ENCODE data around the gene RAB5IF. TPM values are rescaled to one million over a fixed set of nuclear protein-coding genes. Genes with fewer than 3 reads are reported as not detected.
"Not testable (repeated sequence)": the region's sequence is repeated elsewhere in the genome, so short reads cannot be mapped to it uniquely, and the experiment has no call there.

Gene RAB5IF
- total RNA-seq, 8 experiments from 2014 or later = 41.2 to 135 (median 52.5) TPM

DNA sequence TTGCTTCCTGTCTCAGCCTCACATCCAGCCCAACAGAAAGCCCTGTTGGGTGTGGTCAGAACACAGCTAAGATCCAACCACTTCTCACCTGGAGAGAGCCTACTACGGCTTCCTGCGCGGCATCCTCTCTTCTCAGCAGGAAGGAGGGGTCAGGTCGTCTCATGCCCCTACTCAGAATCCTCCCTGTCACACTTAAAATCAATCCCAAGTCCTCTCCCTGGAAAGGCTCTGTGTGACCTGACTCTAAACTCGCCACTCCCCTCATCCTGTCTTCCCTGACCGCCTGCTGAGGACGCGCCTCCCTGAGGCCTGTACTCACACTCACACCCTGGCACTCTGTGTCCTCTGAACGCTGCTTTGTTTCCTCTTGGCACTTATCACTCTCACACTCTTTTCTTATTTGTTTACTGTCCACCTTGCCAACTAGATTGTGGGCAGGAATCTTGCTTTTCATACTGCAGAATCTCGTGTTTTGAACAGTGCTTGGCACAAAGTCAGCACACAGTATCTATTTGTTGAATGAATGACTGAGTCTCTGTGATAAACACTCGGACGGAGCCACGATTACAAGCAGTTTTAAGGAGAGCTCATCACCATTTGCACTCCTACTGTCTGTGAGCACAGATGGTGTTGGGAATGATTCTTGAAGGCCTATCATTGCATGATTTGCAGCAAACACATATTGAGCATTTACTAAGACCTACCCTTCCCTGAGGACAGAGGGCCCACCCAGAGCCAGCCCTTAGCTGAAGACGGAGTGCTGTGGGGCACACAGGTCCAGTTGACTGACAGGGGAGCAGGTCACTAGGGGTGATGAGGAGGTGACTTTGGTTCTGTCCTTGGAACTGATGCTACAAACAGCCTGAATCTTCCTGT lies 18.7 kb downstream of the RAB5IF start:
- in situ Hi-C loops (cut with MboI; ENCODE audit: low pct_unique_long_range_greater_than_20kb in 2 of 9, low sequenced_read_pairs in 9 of 9, unreplicated experiment in 9 of 9) = no loop called here
- peak in 4 of 8 experiments; percentile 75 to 99 (median 82) for ATAC-seq (replicated peaks in 6 of 8)
- Histone ChIP-seq H3K4me3 (no peak overlapping the region), H3K27ac (no peak overlapping the region), H3K4me1 (replicated peaks in 1 of 2) (no peaks in the 10 kb centered on the region)
- WGBS, 10 experiments = 5 to 86% (median 58%) methylated on average over 1 to 10 of the region's 14 CpGs; no CpG with 5 or more reads in 1 of the 10 experiments

DNA sequence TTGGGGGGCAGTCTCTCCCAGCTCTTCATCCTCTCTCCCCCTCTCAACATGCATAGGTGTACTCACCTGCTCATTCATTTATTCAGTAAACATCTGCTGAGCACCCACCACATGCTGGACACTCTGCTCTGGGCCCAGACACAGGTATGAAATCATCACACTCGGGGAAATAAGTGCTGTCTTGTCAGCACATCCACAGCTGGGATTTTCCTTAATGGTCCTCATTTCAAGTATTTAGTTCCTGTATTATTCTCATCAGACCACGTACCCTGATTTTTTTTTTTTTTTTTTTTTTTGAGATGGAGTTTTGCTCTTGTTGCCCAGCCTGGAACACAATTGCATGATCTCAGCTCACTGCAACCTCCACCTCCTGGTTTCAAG lies 19.4 kb downstream of the RAB5IF start:
- Histone ChIP-seq H3K27ac (no peak overlapping the region), H3K4me3 (no peak overlapping the region), H3K4me1 (replicated peaks in 1 of 2) (no peaks in the 10 kb centered on the region)
- WGBS, 10 experiments = 0 to 100% (median 79%) methylated on average over 1 to 2 of the region's 2 CpGs; no CpG with 5 or more reads in 3 of the 10 experiments
- no peak for ATAC-seq (replicated peaks in 6 of 8)
- in situ Hi-C loops (cut with MboI; ENCODE audit: low pct_unique_long_range_greater_than_20kb in 2 of 9, low sequenced_read_pairs in 9 of 9, unreplicated experiment in 9 of 9) = no loop called here

DNA sequence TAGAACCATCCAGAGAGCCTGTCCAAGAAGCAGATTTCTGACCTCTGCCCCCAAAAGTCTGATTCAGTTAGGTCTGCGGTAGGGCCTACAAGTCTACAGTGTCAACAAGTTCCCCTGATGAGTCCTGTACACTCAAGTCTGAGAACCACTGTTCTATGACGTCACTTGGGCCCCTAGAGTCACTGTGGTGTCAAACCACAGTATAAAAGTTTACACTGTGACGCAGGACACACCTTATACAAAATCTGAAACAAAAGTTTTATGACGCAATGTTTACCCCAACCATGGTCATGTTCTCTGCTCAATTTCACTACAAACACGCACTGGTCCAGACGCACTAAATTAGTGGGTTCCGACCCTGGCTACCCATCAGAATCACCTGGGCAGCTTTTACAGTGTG lies 22.5 kb downstream of the RAB5IF start:
- in situ Hi-C loops (cut with MboI; ENCODE audit: low pct_unique_long_range_greater_than_20kb in 2 of 9, low sequenced_read_pairs in 9 of 9, unreplicated experiment in 9 of 9) = no loop called here
- H3K4me1 ChIP-seq (replicated peaks in 1 of 2) = no peaks in the 10 kb centered on the region
- H3K4me3 ChIP-seq = no peak overlapping the region
- 60 to 100% (median 86%) methylated on average over 1 to 5 of the region's 7 CpGs; no CpG with 5 or more reads in 1 of the 10 experiments for WGBS, 10 experiments
- ATAC-seq (replicated peaks in 6 of 8) = no peak
- H3K27ac ChIP-seq = no peak overlapping the region

DNA sequence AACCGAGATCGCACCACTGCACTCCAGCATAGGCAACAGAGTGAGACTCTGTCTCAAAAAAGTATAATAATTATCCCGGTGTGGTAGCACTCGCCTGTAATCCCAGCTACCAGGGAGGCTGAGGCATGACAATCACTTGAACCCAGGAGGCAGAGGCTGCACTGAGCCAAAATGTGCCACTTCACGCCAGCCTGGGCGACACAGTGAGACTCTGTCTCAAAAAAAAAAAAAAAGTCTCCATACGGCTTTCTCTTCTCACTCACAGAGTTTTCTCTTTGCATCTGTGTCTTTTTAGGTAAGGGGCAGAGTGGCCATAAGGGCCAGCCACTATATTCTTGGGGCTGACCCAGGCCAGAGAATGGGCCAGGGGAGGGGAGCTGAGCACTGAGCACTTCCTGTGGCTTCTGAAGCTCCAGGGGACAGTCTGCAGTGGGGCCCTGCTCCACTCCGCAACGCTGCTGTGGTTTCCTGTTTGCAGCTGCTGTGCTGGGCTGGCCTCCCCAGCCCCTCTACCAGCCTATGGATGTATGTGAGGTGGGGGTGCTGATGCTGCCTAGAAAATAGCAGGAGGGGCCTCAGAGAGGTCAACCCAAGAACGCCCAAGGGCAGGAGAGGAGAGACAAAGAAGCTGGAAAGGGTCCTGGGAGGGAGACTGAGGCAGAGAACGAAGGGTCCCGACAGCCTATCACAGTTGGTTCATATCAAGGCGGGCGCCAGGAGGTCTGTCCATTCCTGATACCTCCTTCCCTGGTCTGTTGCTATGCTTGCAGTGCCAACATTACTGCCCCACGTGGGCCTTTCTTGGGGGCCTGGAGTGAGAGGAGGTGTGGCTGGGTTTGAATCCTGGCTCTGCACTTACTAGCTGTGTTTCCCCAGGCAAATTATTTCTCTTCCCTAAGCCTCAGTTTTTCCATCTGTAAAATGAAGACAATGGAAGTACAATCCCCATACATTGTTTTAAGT lies 24.4 kb downstream of the RAB5IF start:
- Histone ChIP-seq H3K4me3 (no peak overlapping the region), H3K27ac (no peak overlapping the region), H3K4me1 (replicated peaks in 1 of 2) (no peaks in the 10 kb centered on the region)
- 42 to 100% (median 71%) methylated on average over 1 to 9 of the region's 15 CpGs; no CpG with 5 or more reads in 1 of the 10 experiments for WGBS, 10 experiments
- ATAC-seq (replicated peaks in 6 of 8) = no peak
- in situ Hi-C loops (cut with MboI; ENCODE audit: low pct_unique_long_range_greater_than_20kb in 2 of 9, low sequenced_read_pairs in 9 of 9, unreplicated experiment in 9 of 9) = no loop called here

DNA sequence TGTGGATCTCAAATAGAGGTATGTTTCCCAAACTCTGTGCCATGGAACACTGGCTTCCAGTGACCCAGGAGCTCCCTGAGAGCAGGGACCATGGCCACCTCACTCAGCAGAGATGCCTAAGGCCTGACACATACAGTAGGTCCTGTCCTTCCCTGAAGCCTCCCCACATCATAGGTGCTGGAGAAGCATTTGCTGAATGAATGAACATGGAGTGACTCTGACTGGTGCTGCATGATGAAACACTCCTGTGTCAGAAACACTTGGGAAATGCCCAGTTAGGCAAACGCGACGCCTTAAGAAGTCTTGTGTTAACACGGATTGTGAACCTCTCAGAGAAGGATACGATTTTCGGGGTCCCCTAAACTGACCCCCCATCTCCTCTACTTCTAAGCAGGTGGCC lies 26.1 kb downstream of the RAB5IF start:
- no peak overlapping the region for H3K4me3 ChIP-seq
- no peaks in the 10 kb centered on the region for H3K4me1 ChIP-seq (replicated peaks in 1 of 2)
- WGBS, 10 experiments = 40 to 100% (median 85%) methylated on average over 1 to 6 of the region's 6 CpGs; no CpG with 5 or more reads in 3 of the 10 experiments
- no peak for ATAC-seq (replicated peaks in 6 of 8)
- no peak overlapping the region for H3K27ac ChIP-seq
- in situ Hi-C loops (cut with MboI; ENCODE audit: low pct_unique_long_range_greater_than_20kb in 2 of 9, low sequenced_read_pairs in 9 of 9, unreplicated experiment in 9 of 9) = no loop called here

- Histone ChIP-seq H3K27ac (no peak overlapping the region), H3K4me3 (no peak overlapping the region), H3K4me1 (replicated peaks in 1 of 2) (no peaks in the 10 kb centered on the region)
- ATAC-seq (replicated peaks in 6 of 8) = no peak
- in situ Hi-C loops (cut with MboI; ENCODE audit: low pct_unique_long_range_greater_than_20kb in 2 of 9, low sequenced_read_pairs in 9 of 9, unreplicated experiment in 9 of 9) = no loop called here
- 17 to 80% (median 53%) methylated on average over 1 to 2 of the region's 3 CpGs; no CpG with 5 or more reads in 6 of the 10 experiments for WGBS, 10 experiments
Observed at GRCh38 chr20:36632147-36632486, 26.5 kb downstream of the RAB5IF start.

GRCh38 chr20:36632487-36633284 lies 27.1 kb downstream of the RAB5IF start:
- WGBS, 10 experiments = 29 to 100% (median 75%) methylated on average over 1 to 7 of the region's 14 CpGs; no CpG with 5 or more reads in 3 of the 10 experiments
- in situ Hi-C loops (cut with MboI; ENCODE audit: low pct_unique_long_range_greater_than_20kb in 2 of 9, low sequenced_read_pairs in 9 of 9, unreplicated experiment in 9 of 9) = no loop called here
- Histone ChIP-seq H3K4me1 (replicated peaks in 1 of 2) (no peaks in the 10 kb centered on the region), H3K27ac (no peak overlapping the region), H3K4me3 (no peak overlapping the region)
- ATAC-seq (replicated peaks in 6 of 8) = no peak

DNA sequence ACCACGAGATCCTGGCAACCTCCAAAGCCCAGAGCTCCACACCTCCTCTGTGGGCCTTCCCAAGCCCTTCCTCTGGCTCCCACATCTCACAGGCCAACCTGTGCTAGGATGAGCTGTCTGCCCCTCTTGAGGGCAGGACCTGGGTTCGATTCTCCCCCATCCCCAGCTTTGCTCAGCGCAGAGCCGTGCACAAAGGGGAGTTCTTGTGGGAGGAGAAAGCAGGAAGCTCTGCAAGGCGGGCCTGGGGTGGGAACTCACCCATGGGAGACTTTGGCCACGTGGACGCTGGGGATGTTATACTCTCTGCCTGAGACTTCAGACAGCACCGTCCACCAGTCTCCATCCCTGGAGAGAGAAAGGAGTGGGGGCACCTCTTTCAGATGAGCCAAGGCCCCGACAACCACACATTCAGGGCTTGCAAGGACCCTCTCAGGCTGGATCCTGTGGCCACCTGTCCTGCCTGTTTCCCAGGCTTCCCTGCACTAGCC lies 27.8 kb downstream of the RAB5IF start:
- no peak overlapping the region for H3K27ac ChIP-seq
- no peak for ATAC-seq (replicated peaks in 6 of 8)
- WGBS, 10 experiments = 0 to 100% (median 23%) methylated on average over 1 to 3 of the region's 9 CpGs; no CpG with 5 or more reads in 6 of the 10 experiments
- in situ Hi-C loops (cut with MboI; ENCODE audit: low pct_unique_long_range_greater_than_20kb in 2 of 9, low sequenced_read_pairs in 9 of 9, unreplicated experiment in 9 of 9) = no loop called here
- H3K4me1 ChIP-seq (replicated peaks in 1 of 2) = no peaks in the 10 kb centered on the region
- H3K4me3 ChIP-seq = no peak overlapping the region

DNA sequence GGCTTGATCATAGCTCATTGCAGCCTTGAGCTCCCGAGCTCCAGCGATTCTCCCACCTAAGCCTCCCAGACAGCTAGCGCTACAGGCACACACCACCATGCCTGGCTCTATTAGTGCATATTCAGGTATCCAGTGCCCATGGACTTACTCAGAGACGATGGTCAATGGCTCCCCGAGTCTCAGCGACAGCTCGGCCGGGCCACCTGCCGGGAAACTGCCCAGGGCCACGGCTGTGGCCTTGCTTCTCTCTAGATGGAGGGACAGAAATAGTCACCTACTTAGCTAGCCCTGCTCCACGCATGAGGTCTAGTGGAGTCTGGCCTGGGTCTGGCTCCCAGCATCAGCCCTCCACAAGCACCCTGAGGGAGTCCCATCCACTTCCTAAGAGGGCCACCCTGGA lies 28.8 kb downstream of the RAB5IF start:
- 80 to 92% (median 86%) methylated on average over 1 to 6 of the region's 11 CpGs; no CpG with 5 or more reads in 6 of the 10 experiments for WGBS, 10 experiments

GRCh38 chr20:36638876-36639400 lies 33.4 kb downstream of the RAB5IF start:
- H3K4me3 ChIP-seq; H3K4me1 ChIP-seq (replicated peaks in 1 of 2); H3K27ac ChIP-seq; in situ Hi-C loops (cut with MboI; ENCODE audit: low pct_unique_long_range_greater_than_20kb in 2 of 9, low sequenced_read_pairs in 9 of 9, unreplicated experiment in 9 of 9); ATAC-seq (replicated peaks in 6 of 8): not testable (repeated sequence)
- 55 to 100% (median 94%) methylated on average over 1 to 4 of the region's 12 CpGs; no CpG with 5 or more reads in 6 of the 10 experiments for WGBS, 10 experiments

More for the DNA sequence above, 28.8 kb downstream of the RAB5IF start:
- in situ Hi-C loops (cut with MboI; ENCODE audit: low pct_unique_long_range_greater_than_20kb in 2 of 9, low sequenced_read_pairs in 9 of 9, unreplicated experiment in 9 of 9) = no loop called here
- Histone ChIP-seq H3K4me1 (replicated peaks in 1 of 2) (no peaks in the 10 kb centered on the region), H3K27ac (no peak overlapping the region), H3K4me3 (no peak overlapping the region)
- no peak for ATAC-seq (replicated peaks in 6 of 8)

DNA sequence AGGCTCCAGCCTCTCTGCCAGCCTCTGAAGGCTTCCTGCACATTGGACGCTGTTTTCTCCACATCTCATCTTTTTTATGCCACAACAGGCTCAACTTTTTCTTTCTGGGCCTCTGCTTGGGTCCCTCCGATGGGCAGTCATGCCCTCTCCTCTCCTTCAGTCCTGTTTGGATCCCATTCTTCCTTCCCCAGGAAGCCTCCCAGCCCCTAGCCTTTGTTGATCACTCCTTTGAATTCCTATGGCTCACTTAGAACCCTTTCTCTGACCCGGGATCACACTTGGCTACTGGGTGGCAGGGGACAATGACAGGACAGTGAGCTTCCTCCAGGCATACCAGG lies 35.9 kb downstream of the RAB5IF start:
- ATAC-seq (replicated peaks in 6 of 8) = no peak
- in situ Hi-C loops (cut with MboI; ENCODE audit: low pct_unique_long_range_greater_than_20kb in 2 of 9, low sequenced_read_pairs in 9 of 9, unreplicated experiment in 9 of 9) = no loop called here
- no peak overlapping the region for H3K27ac ChIP-seq
- no peaks in the 10 kb centered on the region for H3K4me1 ChIP-seq (replicated peaks in 1 of 2)
- 40 to 100% (median 83%) methylated on average over 1 to 3 of the region's 3 CpGs; no CpG with 5 or more reads in 3 of the 10 experiments for WGBS, 10 experiments
- no peak overlapping the region for H3K4me3 ChIP-seq

- WGBS, 10 experiments = 90% methylated on average over 3 of the region's 6 CpGs; no CpG with 5 or more reads in 9 of the 10 experiments
- Histone ChIP-seq H3K27ac (no peak overlapping the region), H3K4me1 (replicated peaks in 1 of 2) (no peaks in the 10 kb centered on the region), H3K4me3 (no peak overlapping the region)
- in situ Hi-C loops (cut with MboI; ENCODE audit: low pct_unique_long_range_greater_than_20kb in 2 of 9, low sequenced_read_pairs in 9 of 9, unreplicated experiment in 9 of 9) = no loop called here
- no peak for ATAC-seq (replicated peaks in 6 of 8)
Observed at GRCh38 chr20:36642136-36642535, 36.6 kb downstream of the RAB5IF start.
